ENCODE measurements around the gene CTAG2.
A peak's percentile ranks its signal among the peaks of the same experiment; 100 is the strongest.
"Not testable (repeated sequence)": the region's sequence is repeated elsewhere in the genome, so short reads cannot be mapped to it uniquely, and the experiment has no call there.

The CTAG2 gene

GRCh38 chrX:154653413-154653812 is at the start of gene CTAG2:
CTAG2 (minus strand) TSS chrX:154653579; CDS start chrX:154653515, 64 bp downstream.
- in situ Hi-C loops (cut with HindIII; ENCODE audit: low pct_unique_long_range_greater_than_20kb, low sequenced_read_pairs); DNase-seq (ENCODE audit: low read depth in 1 of 2, low spot score in 1 of 2): not testable (repeated sequence)

- TF ChIP-seq JUND (IDR thresholded peaks at IDR 0.05; ENCODE audit: low read depth) = no peak
- DNase-seq (ENCODE audit: low read depth in 1 of 2, low spot score in 1 of 2) = no peak
- in situ Hi-C loops (cut with HindIII; ENCODE audit: low pct_unique_long_range_greater_than_20kb, low sequenced_read_pairs) = no loop called here
Observed at GRCh38 chrX:154698630-154699248, 45.4 kb upstream of the CTAG2 start.

- in situ Hi-C loops (cut with HindIII; ENCODE audit: low pct_unique_long_range_greater_than_20kb, low sequenced_read_pairs) = no loop called here
- no peak for DNase-seq (ENCODE audit: low read depth in 1 of 2, low spot score in 1 of 2)
- no peak for TF ChIP-seq JUND (IDR thresholded peaks at IDR 0.05; ENCODE audit: low read depth)
Observed at GRCh38 chrX:154696676-154697045, 43.3 kb upstream of the CTAG2 start.

- in situ Hi-C loops (cut with HindIII; ENCODE audit: low pct_unique_long_range_greater_than_20kb, low sequenced_read_pairs) = no loop called here
- DNase-seq (ENCODE audit: low read depth in 1 of 2, low spot score in 1 of 2) = no peak
- TF ChIP-seq JUND (IDR thresholded peaks at IDR 0.05; ENCODE audit: low read depth) = no peak
Observed at GRCh38 chrX:154695911-154696675, 42.7 kb upstream of the CTAG2 start.

GRCh38 chrX:154693394-154693793 is 40.0 kb upstream of the CTAG2 start:
- in situ Hi-C loops (cut with HindIII; ENCODE audit: low pct_unique_long_range_greater_than_20kb, low sequenced_read_pairs) = no loop called here
- no peak for DNase-seq (ENCODE audit: low read depth in 1 of 2, low spot score in 1 of 2)
- TF ChIP-seq JUND (IDR thresholded peaks at IDR 0.05; ENCODE audit: low read depth) = no peak

- in situ Hi-C loops (cut with HindIII; ENCODE audit: low pct_unique_long_range_greater_than_20kb, low sequenced_read_pairs); DNase-seq (ENCODE audit: low read depth in 1 of 2, low spot score in 1 of 2): not testable (repeated sequence)
Observed at GRCh38 chrX:154690438-154690837, 37.1 kb upstream of the CTAG2 start.

- DNase-seq (ENCODE audit: low read depth in 1 of 2, low spot score in 1 of 2); in situ Hi-C loops (cut with HindIII; ENCODE audit: low pct_unique_long_range_greater_than_20kb, low sequenced_read_pairs): not testable (repeated sequence)
Observed at GRCh38 chrX:154672084-154672483, 18.7 kb upstream of the CTAG2 start.

GRCh38 chrX:154670848-154671247 is 17.5 kb upstream of the CTAG2 start:
- peak in 1 of 2 experiments; percentile 49 for DNase-seq (ENCODE audit: low read depth in 1 of 2, low spot score in 1 of 2)
- in situ Hi-C loops (cut with HindIII; ENCODE audit: low pct_unique_long_range_greater_than_20kb, low sequenced_read_pairs) = not testable (repeated sequence)

GRCh38 chrX:154661899-154662298 is 8.5 kb upstream of the CTAG2 start:
- TF ChIP-seq JUND (IDR thresholded peaks at IDR 0.05; ENCODE audit: low read depth) = no peak
- DNase-seq (ENCODE audit: low read depth in 1 of 2, low spot score in 1 of 2) = no peak
- in situ Hi-C loops (cut with HindIII; ENCODE audit: low pct_unique_long_range_greater_than_20kb, low sequenced_read_pairs) = no loop called here

- in situ Hi-C loops (cut with HindIII; ENCODE audit: low pct_unique_long_range_greater_than_20kb, low sequenced_read_pairs) = no loop called here
- TF ChIP-seq JUND (IDR thresholded peaks at IDR 0.05; ENCODE audit: low read depth) = no peak
- DNase-seq (ENCODE audit: low read depth in 1 of 2, low spot score in 1 of 2) = no peak
Observed at GRCh38 chrX:154661170-154661569, 7.8 kb upstream of the CTAG2 start.

GRCh38 chrX:154660541-154660940 is 7.2 kb upstream of the CTAG2 start:
- in situ Hi-C loops (cut with HindIII; ENCODE audit: low pct_unique_long_range_greater_than_20kb, low sequenced_read_pairs) = no loop called here
- no peak for TF ChIP-seq JUND (IDR thresholded peaks at IDR 0.05; ENCODE audit: low read depth)
- DNase-seq (ENCODE audit: low read depth in 1 of 2, low spot score in 1 of 2) = no peak

GRCh38 chrX:154658957-154659356 is 5.6 kb upstream of the CTAG2 start:
- DNase-seq (ENCODE audit: low read depth in 1 of 2, low spot score in 1 of 2) = no peak

GRCh38 chrX:154658187-154658586 is 4.8 kb upstream of the CTAG2 start:
- DNase-seq (ENCODE audit: low read depth in 1 of 2, low spot score in 1 of 2) = no peak
- in situ Hi-C loops (cut with HindIII; ENCODE audit: low pct_unique_long_range_greater_than_20kb, low sequenced_read_pairs) = no loop called here
- TF ChIP-seq JUND (IDR thresholded peaks at IDR 0.05; ENCODE audit: low read depth) = no peak

More at GRCh38 chrX:154658957-154659356, 5.6 kb upstream of the CTAG2 start:
- in situ Hi-C loops (cut with HindIII; ENCODE audit: low pct_unique_long_range_greater_than_20kb, low sequenced_read_pairs) = no loop called here
- no peak for TF ChIP-seq JUND (IDR thresholded peaks at IDR 0.05; ENCODE audit: low read depth)

Measured in T47D (cell line).